Keratinocyte (primary cell): ENCODE data around the gene WWC1.

ENCODE experiments used
- CTCF ChIP-seq, 3 experiments: IDR thresholded peaks in 1 of 3; conservative IDR thresholded peaks in 1 of 3; optimal IDR thresholded peaks in 1 of 3; 2 replicates in 2 of 3; 3 replicates in 1 of 3; pipeline versions ENCODE3 to v1.5.1; 2011; ENCODE audit warnings: low read length in 3 of 3, mild to moderate bottlenecking in 3 of 3, moderate library complexity in 2 of 3, control low read depth in 1 of 3, inconsistent platforms in 1 of 3; ENCODE audit not compliant: insufficient read depth in 2 of 3; ENCODE audit errors: extremely low read depth in 1 of 3
- EZH2 ChIP-seq: IDR thresholded peaks from one replicate; pipeline ENCODE4 v1.6.1; 2012; ENCODE audit warnings: inconsistent platforms, mild to moderate bottlenecking, low read length, moderate library complexity

GRCh38 chr5:168327994-168328393 is 36.5 kb downstream of the WWC1 start:
- TF ChIP-seq CTCF (optimal IDR thresholded peaks at IDR 0.05 in 1 of 3, IDR thresholded peaks at IDR 0.05 in 1 of 3, conservative IDR thresholded peaks at IDR 0.05 in 1 of 3; ENCODE audit: extremely low read depth in 1 of 3, insufficient read depth in 2 of 3, low read length in 3 of 3) = no peak
- no peak for TF ChIP-seq EZH2
